Endodermal cell (in vitro differentiated cells): ENCODE data around the gene GINS2. TPM values are rescaled to one million over a fixed set of nuclear protein-coding genes. Genes with fewer than 3 reads are reported as not detected.

ENCODE experiments used
- DNase-seq: peaks from one replicate; pipeline ENCODE4 v3.0.0-alpha.2; 2017
- H3K27ac ChIP-seq: 2 replicates; pipeline ENCODE4 v1.5.1; 2013; ENCODE audit warnings: mild to moderate bottlenecking, low read depth, low read length, moderate library complexity
- H3K27me3 ChIP-seq: 2 replicates; pipeline ENCODE4 v1.6.1; 2013; ENCODE audit warnings: mild to moderate bottlenecking, low read length, moderate library complexity; ENCODE audit not compliant: insufficient read depth, control insufficient read depth, poor library complexity, severe bottlenecking
- H3K36me3 ChIP-seq: 2 replicates; pipeline ENCODE4 v1.7.0; 2013; ENCODE audit warnings: mild to moderate bottlenecking, low read length, moderate library complexity; ENCODE audit not compliant: control insufficient read depth, insufficient read depth
- H3K4me1 ChIP-seq: one replicate; pipeline ENCODE4 v1.7.0; 2013; ENCODE audit warnings: low read length; ENCODE audit not compliant: control insufficient read depth, insufficient read depth
- H3K4me3 ChIP-seq: 2 replicates; pipeline ENCODE4 v1.5.1; 2013; ENCODE audit warnings: mild to moderate bottlenecking, low read length, moderate library complexity
- H3K9ac ChIP-seq: 2 replicates; pipeline ENCODE4 v1.6.1; 2013; ENCODE audit warnings: mild to moderate bottlenecking, low read length, moderate library complexity; ENCODE audit not compliant: poor library complexity, severe bottlenecking; ENCODE audit errors: extremely low read depth
- H3K9me3 ChIP-seq: 2 replicates; pipeline ENCODE4 v1.6.1; 2013; ENCODE audit warnings: mild to moderate bottlenecking, low read length, moderate library complexity; ENCODE audit not compliant: control insufficient read depth
- H3K27ac Mint-ChIP-seq: 2 replicates; pipeline ENCODE4 v1.8.0; 2020; ENCODE audit warnings: mixed read lengths
- H3K27me3 Mint-ChIP-seq: 2 replicates; pipeline ENCODE4 v1.8.0; 2021; ENCODE audit warnings: mild to moderate bottlenecking, mixed read lengths; ENCODE audit not compliant: insufficient read depth
- H3K36me3 Mint-ChIP-seq: 2 replicates; pipeline ENCODE4 v1.8.0; 2020; ENCODE audit warnings: low read depth, mixed read lengths
- H3K4me1 Mint-ChIP-seq: 2 replicates; pipeline ENCODE4 v1.8.0; 2020; ENCODE audit warnings: mixed read lengths
- H3K4me3 Mint-ChIP-seq: 2 replicates; pipeline ENCODE4 v1.8.0; 2020; ENCODE audit warnings: mild to moderate bottlenecking, moderate library complexity, mixed read lengths
- H3K9me3 Mint-ChIP-seq: 2 replicates; pipeline ENCODE4 v1.8.0; 2020; ENCODE audit warnings: mild to moderate bottlenecking, mixed read lengths
- WGBS, 2 experiments: methylation state at CpG; one replicate each; pipeline versions ENCODE4 v1.1.5 to v1.1.7; 2013; ENCODE audit warnings: missing lambda C conversion rate in 2 of 2, mixed read lengths in 1 of 2; ENCODE audit not compliant: insufficient coverage in 1 of 2, insufficient read length in 1 of 2; 5-methylcytosine and 5-hydroxymethylcytosine counted together
- total RNA-seq, 2 donors: library from RNA; stranded (reverse); fragmentation: NEBNext Ultra II Directional in 1 of 2; extraction: Animal tissue kit (Norgen Biotek cat#: 25700) in 1 of 2; gene quantifications; 2 replicates in 1 of 2; 3 replicates in 1 of 2; pipeline ENCODE4 v1.2.1, GENCODE V29; 2021
- TF ChIP-seq, protein P1 (sequence below): fragments of 200-600 bp; sonication (generic); conservative IDR thresholded peaks from 2 replicates; pipeline ENCODE4 v1.5.0; 2021; ENCODE audit warnings: antibody characterized with exemption, mild to moderate bottlenecking

Gene GINS2
- total RNA-seq, 2 donors from 2014 or later = 32.8 to 42.3 TPM

DNA sequence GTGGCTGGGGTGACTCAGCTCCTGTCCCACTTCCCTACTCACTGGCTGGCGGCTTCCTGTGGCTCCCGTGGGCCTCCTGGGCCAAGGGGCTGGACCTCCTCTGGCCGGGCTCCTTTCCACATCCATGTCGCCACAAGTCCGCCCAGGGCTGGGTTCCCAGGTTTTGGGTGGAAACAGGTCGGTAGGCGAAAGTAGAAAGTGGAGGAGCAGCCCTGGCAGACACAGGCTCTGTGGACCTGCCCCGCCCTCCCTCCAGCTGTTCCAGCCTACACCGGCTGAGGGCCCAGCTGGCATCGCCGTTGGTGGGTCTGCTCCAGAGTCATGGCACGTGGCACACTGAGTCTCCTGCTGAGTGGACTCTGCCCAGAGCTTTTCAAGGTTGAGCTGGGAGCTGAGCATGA, 47.0 kb downstream of the GINS2 start:
- Mint-ChIP-seq H3K27ac (no peak overlapping the region), H3K36me3 (peaks cover 17% of the 10 kb centered on the region), H3K9me3 (no peaks in the 10 kb centered on the region), H3K4me3 (no peak overlapping the region), H3K27me3 (no peaks in the 10 kb centered on the region), H3K4me1 (no peaks in the 10 kb centered on the region)
- peaks cover 12% of the 10 kb centered on the region for H3K36me3 ChIP-seq
- H3K4me3 ChIP-seq = no peak overlapping the region
- no peaks in the 10 kb centered on the region for H3K27me3 ChIP-seq
- TF ChIP-seq, protein P1, sequence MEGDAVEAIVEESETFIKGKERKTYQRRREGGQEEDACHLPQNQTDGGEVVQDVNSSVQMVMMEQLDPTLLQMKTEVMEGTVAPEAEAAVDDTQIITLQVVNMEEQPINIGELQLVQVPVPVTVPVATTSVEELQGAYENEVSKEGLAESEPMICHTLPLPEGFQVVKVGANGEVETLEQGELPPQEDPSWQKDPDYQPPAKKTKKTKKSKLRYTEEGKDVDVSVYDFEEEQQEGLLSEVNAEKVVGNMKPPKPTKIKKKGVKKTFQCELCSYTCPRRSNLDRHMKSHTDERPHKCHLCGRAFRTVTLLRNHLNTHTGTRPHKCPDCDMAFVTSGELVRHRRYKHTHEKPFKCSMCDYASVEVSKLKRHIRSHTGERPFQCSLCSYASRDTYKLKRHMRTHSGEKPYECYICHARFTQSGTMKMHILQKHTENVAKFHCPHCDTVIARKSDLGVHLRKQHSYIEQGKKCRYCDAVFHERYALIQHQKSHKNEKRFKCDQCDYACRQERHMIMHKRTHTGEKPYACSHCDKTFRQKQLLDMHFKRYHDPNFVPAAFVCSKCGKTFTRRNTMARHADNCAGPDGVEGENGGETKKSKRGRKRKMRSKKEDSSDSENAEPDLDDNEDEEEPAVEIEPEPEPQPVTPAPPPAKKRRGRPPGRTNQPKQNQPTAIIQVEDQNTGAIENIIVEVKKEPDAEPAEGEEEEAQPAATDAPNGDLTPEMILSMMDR = no peak
- H3K9ac ChIP-seq = no peak overlapping the region
- no peak for DNase-seq
- H3K4me1 ChIP-seq = no peaks in the 10 kb centered on the region
- no peak overlapping the region for H3K27ac ChIP-seq
- H3K9me3 ChIP-seq = no peaks in the 10 kb centered on the region
- 95 to 99% methylated on average over 11 to 12 of the region's 12 CpGs for WGBS, 2 experiments

DNA sequence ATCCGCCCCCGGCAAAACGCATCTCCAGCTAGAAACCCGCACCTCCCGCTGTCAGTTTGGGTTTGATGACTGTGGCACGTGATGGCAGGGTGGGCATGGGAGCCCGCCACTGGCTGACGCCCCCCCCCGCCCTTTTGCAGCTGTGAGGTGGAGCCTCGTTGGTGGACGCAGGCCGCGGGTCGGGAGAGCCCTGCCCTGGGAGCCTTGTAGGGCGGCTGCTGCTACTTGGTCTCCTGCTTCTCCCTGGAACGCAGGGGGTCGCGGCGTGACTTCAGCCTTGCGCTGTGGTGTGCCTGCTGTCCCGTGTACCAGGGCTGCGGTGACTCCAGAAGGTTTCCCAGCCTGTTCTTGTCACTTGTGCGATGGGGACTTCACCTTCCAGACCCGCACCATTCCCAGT, 47.4 kb downstream of the GINS2 start:
- peak overlapping the region; percentile 70 for H3K27ac Mint-ChIP-seq
- peaks cover 17% of the 10 kb centered on the region for H3K36me3 Mint-ChIP-seq
- 91 to 93% methylated on average over 5 to 24 of the region's 24 CpGs for WGBS, 2 experiments
- no peak overlapping the region for H3K9ac ChIP-seq
- H3K27ac ChIP-seq = no peak overlapping the region
- H3K36me3 ChIP-seq = peaks cover 16% of the 10 kb centered on the region
- no peaks in the 10 kb centered on the region for H3K9me3 ChIP-seq
- no peaks in the 10 kb centered on the region for H3K27me3 Mint-ChIP-seq
- H3K4me3 ChIP-seq = no peak overlapping the region
- H3K4me1 Mint-ChIP-seq = no peaks in the 10 kb centered on the region
- no peaks in the 10 kb centered on the region for H3K9me3 Mint-ChIP-seq
- TF ChIP-seq, protein P1 = no peak
- no peak overlapping the region for H3K4me3 Mint-ChIP-seq
- DNase-seq = no peak
- no peaks in the 10 kb centered on the region for H3K4me1 ChIP-seq
- no peaks in the 10 kb centered on the region for H3K27me3 ChIP-seq

DNA sequence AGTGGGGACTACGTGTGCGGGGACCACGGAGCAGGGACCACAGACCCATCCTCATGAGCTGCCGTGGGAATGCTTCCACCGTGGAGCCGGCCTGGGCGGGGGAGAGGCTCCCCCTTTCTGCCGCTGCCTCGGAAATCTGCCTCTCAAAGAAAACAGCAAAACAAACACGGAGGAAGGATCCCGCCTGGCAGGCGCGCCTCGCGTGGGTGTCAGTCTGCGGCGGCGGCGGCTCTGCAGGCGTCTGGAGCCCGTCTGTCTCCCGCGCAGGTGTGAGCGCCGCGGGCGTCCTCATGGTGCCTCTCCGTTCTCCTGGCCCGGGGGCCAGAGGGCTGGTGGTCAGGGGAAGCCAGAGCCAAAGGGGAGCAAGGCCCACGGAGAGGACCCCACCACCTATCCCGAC, 48.2 kb downstream of the GINS2 start:
- Mint-ChIP-seq H3K9me3 (no peaks in the 10 kb centered on the region), H3K4me1 (no peaks in the 10 kb centered on the region)
- 86 to 97% methylated on average over 19 to 31 of the region's 31 CpGs for WGBS, 2 experiments

More for the DNA sequence above, 48.2 kb downstream of the GINS2 start:
- Mint-ChIP-seq H3K27me3 (no peaks in the 10 kb centered on the region), H3K4me3 (no peak overlapping the region), H3K36me3 (peaks cover 17% of the 10 kb centered on the region), H3K27ac (no peak overlapping the region)
- peaks cover 13% of the 10 kb centered on the region for H3K36me3 ChIP-seq
- TF ChIP-seq, protein P1 = no peak
- H3K4me1 ChIP-seq = no peaks in the 10 kb centered on the region
- no peak for DNase-seq
- H3K4me3 ChIP-seq = no peak overlapping the region
- no peak overlapping the region for H3K27ac ChIP-seq
- no peaks in the 10 kb centered on the region for H3K27me3 ChIP-seq
- no peaks in the 10 kb centered on the region for H3K9me3 ChIP-seq
- no peak overlapping the region for H3K9ac ChIP-seq
